Endothelial cell of umbilical vein (primary cell): ENCODE measurements around the gene CFAP65. TPM values are rescaled to one million over a fixed set of nuclear protein-coding genes. Genes with fewer than 3 reads are reported as not detected.

Experiments
- BruUV-seq: library from RNA; stranded (reverse); fragments of 400-500 nt; replicated peaks from 2 replicates; lab custom pipeline; 2021; lab: Mats Ljungman, UMichigan
- CTCF ChIA-PET: fragments of 300-600, 350-600 bp; sonication (Branson Sonifier 250); formaldehyde crosslinking; loops from one replicate; lab custom pipeline; 2021; ENCODE audit warnings: antibody characterized with exemption, inconsistent platforms; lab: Charles Lee
- POLR2A ChIA-PET: fragments of 300-600, 350-600 bp; sonication (Branson Sonifier 250); formaldehyde crosslinking; loops from one replicate; lab custom pipeline; 2021; ENCODE audit warnings: antibody characterized with exemption, inconsistent platforms; lab: Charles Lee
- DNase-seq: peaks from one replicate; pipeline ENCODE4 v3.0.0-alpha.2; 2011; ENCODE audit warnings: low read depth, low spot score
- FAIRE-seq: peaks from 2 replicates; lab custom pipeline; 2011; peaks lifted over from hg19 to GRCh38; lab: Jason Lieb, UNC
- H2AFZ ChIP-seq: 2 replicates; pipeline ENCODE4 v1.6.0; 2012; ENCODE audit warnings: low read depth, low read length, control low read depth, inconsistent platforms
- H3K27ac ChIP-seq: 2 replicates; pipeline ENCODE4 v1.5.1; 2011; ENCODE audit warnings: low read depth, mild to moderate bottlenecking, control low read depth, low read length, moderate library complexity; ENCODE audit not compliant: insufficient read depth
- H3K27me3 ChIP-seq, 2 experiments: 2 replicates each; pipeline versions ENCODE4 v1.6.0 to v1.6.1; 2011; ENCODE audit warnings: low read length in 2 of 2, mixed read lengths in 1 of 2; ENCODE audit not compliant: control insufficient read depth in 2 of 2, insufficient read depth in 2 of 2
- H3K36me3 ChIP-seq, 2 experiments: 2 replicates in 1 of 2; 3 replicates in 1 of 2; pipeline ENCODE4 v1.5.1; 2011; ENCODE audit warnings: low read length in 2 of 2, mild to moderate bottlenecking in 1 of 2, moderate library complexity in 1 of 2; ENCODE audit not compliant: control insufficient read depth in 2 of 2, insufficient read depth in 2 of 2; ENCODE audit errors: extremely low read depth in 1 of 2
- H3K4me1 ChIP-seq: 3 replicates; pipeline ENCODE4 v1.5.1; 2011; ENCODE audit warnings: mild to moderate bottlenecking, low read length; ENCODE audit not compliant: control insufficient read depth, insufficient read depth; ENCODE audit errors: extremely low read depth
- H3K4me2 ChIP-seq: 2 replicates; pipeline ENCODE4 v1.6.1; 2011; ENCODE audit warnings: low read length, control low read depth, mixed read lengths; ENCODE audit not compliant: insufficient read depth
- H3K4me3 ChIP-seq, 3 experiments: fragments of 200-600 bp in 1 of 3; sonication (generic), shearing (Covaris generic) in 1 of 3; replicated peaks in 1 of 3; 2 replicates each; pipeline ENCODE4 v1.5.1; 2011 to 2016; ENCODE audit warnings: control low read depth in 3 of 3, low read length in 3 of 3, mild to moderate bottlenecking in 2 of 3, inconsistent platforms in 1 of 3, low read depth in 1 of 3, moderate library complexity in 1 of 3; ENCODE audit not compliant: insufficient read depth in 1 of 3
- H3K79me2 ChIP-seq: 2 replicates; pipeline ENCODE4 v1.6.0; 2012; ENCODE audit warnings: low read length, inconsistent platforms; ENCODE audit not compliant: control insufficient read depth, insufficient read depth
- H3K9ac ChIP-seq: replicated peaks from 2 replicates; pipeline ENCODE3; 2011; ENCODE audit warnings: low read length, control low read depth; ENCODE audit not compliant: insufficient read depth; ENCODE audit errors: extremely low read depth
- H3K9me1 ChIP-seq: replicated peaks from 3 replicates; pipeline ENCODE4 v1.6.0; 2011; ENCODE audit warnings: mild to moderate bottlenecking, low read length; ENCODE audit not compliant: control insufficient read depth, insufficient read depth; ENCODE audit errors: extremely low read depth
- H3K9me3 ChIP-seq: replicated peaks from 2 replicates; pipeline ENCODE4 v1.5.1; 2012; ENCODE audit warnings: low read length, inconsistent platforms; ENCODE audit not compliant: control insufficient read depth, insufficient read depth
- H4K20me1 ChIP-seq: replicated peaks from 2 replicates; pipeline ENCODE3; 2011; ENCODE audit warnings: mild to moderate bottlenecking, low read length; ENCODE audit not compliant: control insufficient read depth, insufficient read depth; ENCODE audit errors: extremely low read depth
- EZH2 ChIP-seq: IDR thresholded peaks from 2 replicates; pipeline ENCODE4 v1.6.1; 2012; ENCODE audit warnings: borderline replicate concordance, low read depth, mild to moderate bottlenecking, moderate library complexity, low read length, inconsistent platforms; ENCODE audit not compliant: severe bottlenecking
- FOS ChIP-seq: IDR thresholded peaks from 2 replicates; pipeline ENCODE4 v1.6.1; 2011; ENCODE audit warnings: mild to moderate bottlenecking, low read length, moderate library complexity, borderline replicate concordance; ENCODE audit not compliant: insufficient read depth
- GATA2 ChIP-seq: IDR thresholded peaks from 2 replicates; pipeline ENCODE4 v1.7.0; 2011; ENCODE audit warnings: low read depth, mild to moderate bottlenecking, moderate library complexity, mixed read lengths, low read length; ENCODE audit not compliant: insufficient read length, insufficient read depth
- JUN ChIP-seq: IDR thresholded peaks from 2 replicates; pipeline ENCODE4 v1.6.1; 2011; ENCODE audit warnings: borderline replicate concordance, low read depth; ENCODE audit not compliant: insufficient read length, insufficient read depth
- MYC ChIP-seq: IDR thresholded peaks from one replicate; pipeline ENCODE4 v1.6.1; 2011; ENCODE audit warnings: mild to moderate bottlenecking, low read depth, low read length
- POLR2A ChIP-seq: IDR thresholded peaks from 2 replicates; pipeline ENCODE4 v1.6.1; 2012; ENCODE audit warnings: low read depth, mild to moderate bottlenecking, control low read depth, low read length
- POLR2AphosphoS5 ChIP-seq: IDR thresholded peaks from 2 replicates; pipeline ENCODE4 v1.6.1; 2012; ENCODE audit warnings: low read depth, mild to moderate bottlenecking, control low read depth, low read length, moderate library complexity; ENCODE audit not compliant: insufficient read depth
- dilution Hi-C: fragments of 300-500 bp; cut with MboI; formaldehyde crosslinking; loops from one replicate; pipeline ENCODE4 v1.15.0; 2019; ENCODE audit warnings: low sequenced_read_pairs; ENCODE audit not compliant: extremely low pct_ligation_motif_present
- intact Hi-C: fragments of 100-400 bp; cut with micrococcal nuclease; formaldehyde crosslinking; loops from one replicate; pipeline ENCODE4 v1.10.0; 2022
- polyA plus RNA-seq, 4 experiments: library from polyadenylated mRNA; depleted of rRNA in 3 of 4; stranded (reverse) in 3 of 4; unstranded in 1 of 4; fragments of >200 nt; gene quantifications; 2 replicates each; pipeline versions ENCODE4 v1.2.1 to v1.2.3, GENCODE V29; 2011 to 2012; ENCODE audit warnings: missing spikeins in 1 of 4
- total RNA-seq: library from RNA; stranded (reverse); gene quantifications from 2 replicates; pipeline ENCODE4 v1.2.3, GENCODE V29; 2021
- TF ChIP-seq, protein P1 (sequence below): IDR thresholded peaks from 2 replicates; pipeline ENCODE4 v1.6.1; 2011; ENCODE audit not compliant: insufficient read depth, insufficient read length
- TF ChIP-seq, protein P2 (sequence below), 2 donors: IDR thresholded peaks; 1 replicate in 1 of 2; 2 replicates in 1 of 2; pipeline ENCODE4 v1.5.1; 2011; ENCODE audit warnings: low read length in 2 of 2, mild to moderate bottlenecking in 2 of 2, moderate library complexity in 2 of 2, control low read depth in 1 of 2, inconsistent platforms in 1 of 2, low read depth in 1 of 2; ENCODE audit not compliant: insufficient read depth in 1 of 2; ENCODE audit errors: extremely low read depth in 1 of 2

Gene CFAP65
- total and polyA plus RNA-seq, 2 donors (not counting 3 experiments of a cell fraction or from before 2014, with no cell fraction given): 0.03 TPM; not detected in 1

DNA sequence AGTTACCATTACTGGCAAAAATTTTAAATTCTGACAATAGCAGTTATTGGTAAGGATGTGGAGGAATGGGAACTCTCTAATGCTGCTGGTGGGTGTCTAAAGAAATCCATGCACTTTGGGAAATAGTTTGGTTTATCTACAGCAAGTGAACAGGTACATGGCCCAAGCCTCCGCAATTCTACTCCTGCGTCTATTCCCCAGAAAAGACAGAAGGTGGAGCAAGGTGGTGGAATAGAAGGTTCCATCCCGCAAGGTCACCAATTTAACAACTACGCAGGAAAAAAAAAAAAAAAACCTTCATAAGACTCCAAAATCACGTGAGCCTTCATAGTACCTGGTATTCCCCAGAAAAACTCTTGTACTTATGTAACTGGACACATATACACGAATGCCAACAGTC lies 6.5 kb downstream of the CFAP65 start:
- no TSS peak for BruUV-seq

More for the DNA sequence above, 6.5 kb downstream of the CFAP65 start:
- intact Hi-C loops (no loop called here), dilution Hi-C loops (no loop called here)
- Histone ChIP-seq H3K36me3 (no peaks in the 10 kb centered on the region), H3K27ac (no peak overlapping the region), H3K27me3 (peaks cover 17 to 18% of the 10 kb centered on the region in 2 experiments), H3K9me3 (no peaks in the 10 kb centered on the region), H3K4me2 (no peak overlapping the region), H3K4me1 (no peaks in the 10 kb centered on the region), H3K9me1 (no peaks in the 10 kb centered on the region), H2AFZ (no peak overlapping the region), H3K9ac (no peak overlapping the region), H4K20me1 (no peaks in the 10 kb centered on the region), H3K4me3 (no peak overlapping the region), H3K79me2 (no peaks in the 10 kb centered on the region)
- ChIA-PET POLR2A (no interaction called here), CTCF (interaction anchor here (0.8 kb wide), 1 partner anchor 39 kb away, joined by 3 read pairs; no protein-coding TSS in a partner anchor)
- TF ChIP-seq POLR2A (no peak), GATA2 (no peak), FOS (no peak), POLR2AphosphoS5 (no peak), MYC (no peak), EZH2 (no peak), JUN (no peak)
- TF ChIP-seq, protein P1, sequence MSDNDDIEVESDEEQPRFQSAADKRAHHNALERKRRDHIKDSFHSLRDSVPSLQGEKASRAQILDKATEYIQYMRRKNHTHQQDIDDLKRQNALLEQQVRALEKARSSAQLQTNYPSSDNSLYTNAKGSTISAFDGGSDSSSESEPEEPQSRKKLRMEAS: no peak
- TF ChIP-seq, protein P2, sequence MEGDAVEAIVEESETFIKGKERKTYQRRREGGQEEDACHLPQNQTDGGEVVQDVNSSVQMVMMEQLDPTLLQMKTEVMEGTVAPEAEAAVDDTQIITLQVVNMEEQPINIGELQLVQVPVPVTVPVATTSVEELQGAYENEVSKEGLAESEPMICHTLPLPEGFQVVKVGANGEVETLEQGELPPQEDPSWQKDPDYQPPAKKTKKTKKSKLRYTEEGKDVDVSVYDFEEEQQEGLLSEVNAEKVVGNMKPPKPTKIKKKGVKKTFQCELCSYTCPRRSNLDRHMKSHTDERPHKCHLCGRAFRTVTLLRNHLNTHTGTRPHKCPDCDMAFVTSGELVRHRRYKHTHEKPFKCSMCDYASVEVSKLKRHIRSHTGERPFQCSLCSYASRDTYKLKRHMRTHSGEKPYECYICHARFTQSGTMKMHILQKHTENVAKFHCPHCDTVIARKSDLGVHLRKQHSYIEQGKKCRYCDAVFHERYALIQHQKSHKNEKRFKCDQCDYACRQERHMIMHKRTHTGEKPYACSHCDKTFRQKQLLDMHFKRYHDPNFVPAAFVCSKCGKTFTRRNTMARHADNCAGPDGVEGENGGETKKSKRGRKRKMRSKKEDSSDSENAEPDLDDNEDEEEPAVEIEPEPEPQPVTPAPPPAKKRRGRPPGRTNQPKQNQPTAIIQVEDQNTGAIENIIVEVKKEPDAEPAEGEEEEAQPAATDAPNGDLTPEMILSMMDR (IDR thresholded peaks at IDR 0.05; ENCODE audit: extremely low read depth in 1 of 2, insufficient read depth in 1 of 2, low read depth in 1 of 2, low read length in 2 of 2): no peak
- FAIRE-seq (no peak), DNase-seq (no peak)
